MM.1S (cell line): ENCODE measurements around the gene ESCO1.

Experiments used
- CTCF ChIP-seq: fragments of 300-600 bp; sonication (generic); IDR thresholded peaks from 2 replicates; pipeline ENCODE4 v1.5.1; 2016; ENCODE audit warnings: antibody characterized with exemption, low read length, mixed read lengths
- EZH2 ChIP-seq: fragments of 300-600 bp; sonication (generic); optimal IDR thresholded peaks from 2 replicates; pipeline ENCODE3; 2017; ENCODE audit warnings: low read depth, mild to moderate bottlenecking, antibody characterized with exemption, low read length, mixed read lengths

- TF ChIP-seq CTCF (no peak), EZH2 (no peak)
These were observed 1.7 kb upstream of the ESCO1 start for GRCh38 chr18:21602299-21602587.
